Stomach (tissue), 4 donors: ENCODE results near the gene OR5P2.

Experiments used
- CTCF ChIP-seq, 7 experiments: fragments of 450-650 bp in 4 of 7; fragments of 200-600 bp in 3 of 7; sonication (generic) in 3 of 7; IDR thresholded peaks; one replicate each; pipeline ENCODE4 v1.5.1; 2016 to 2019; ENCODE audit warnings: antibody characterized with exemption in 7 of 7, control low read depth in 2 of 7, mild to moderate bottlenecking in 1 of 7
- EP300 ChIP-seq: sonication (generic); formaldehyde crosslinking; IDR thresholded peaks from one replicate; pipeline ENCODE4 v1.6.1; 2017; ENCODE audit warnings: antibody characterized with exemption
- POLR2A ChIP-seq, 4 donors: fragments of 450-650 bp; IDR thresholded peaks; one replicate each; pipeline ENCODE4 v1.6.1; 2016; ENCODE audit warnings: antibody characterized with exemption in 4 of 4, control low read depth in 2 of 4, mild to moderate bottlenecking in 1 of 4, moderate library complexity in 1 of 4
- POLR2AphosphoS5 ChIP-seq, 3 donors: sonication (generic); formaldehyde crosslinking; IDR thresholded peaks; one replicate each; pipeline ENCODE4 v1.6.1; 2016; ENCODE audit warnings: antibody characterized with exemption in 3 of 3

- no peak for TF ChIP-seq CTCF (IDR thresholded peaks at IDR 0.05)
- TF ChIP-seq POLR2AphosphoS5 (IDR thresholded peaks at IDR 0.05) = no peak
- no peak for TF ChIP-seq POLR2A (IDR thresholded peaks at IDR 0.05)
- TF ChIP-seq EP300 = no peak
Measured at GRCh38 chr11:7775689-7776088, 21.1 kb downstream of the OR5P2 start.
